ENCODE data around the gene DCTN5. TPM values are rescaled to one million over a fixed set of nuclear protein-coding genes. Genes with fewer than 3 reads are reported as not detected.

DCTN5 gene
- total and polyA plus RNA-seq, 2 of the 13 experiments (the other 11 are each of a cell fraction or from before 2014, with no cell fraction given), result 105 to 207 TPM

DNA sequence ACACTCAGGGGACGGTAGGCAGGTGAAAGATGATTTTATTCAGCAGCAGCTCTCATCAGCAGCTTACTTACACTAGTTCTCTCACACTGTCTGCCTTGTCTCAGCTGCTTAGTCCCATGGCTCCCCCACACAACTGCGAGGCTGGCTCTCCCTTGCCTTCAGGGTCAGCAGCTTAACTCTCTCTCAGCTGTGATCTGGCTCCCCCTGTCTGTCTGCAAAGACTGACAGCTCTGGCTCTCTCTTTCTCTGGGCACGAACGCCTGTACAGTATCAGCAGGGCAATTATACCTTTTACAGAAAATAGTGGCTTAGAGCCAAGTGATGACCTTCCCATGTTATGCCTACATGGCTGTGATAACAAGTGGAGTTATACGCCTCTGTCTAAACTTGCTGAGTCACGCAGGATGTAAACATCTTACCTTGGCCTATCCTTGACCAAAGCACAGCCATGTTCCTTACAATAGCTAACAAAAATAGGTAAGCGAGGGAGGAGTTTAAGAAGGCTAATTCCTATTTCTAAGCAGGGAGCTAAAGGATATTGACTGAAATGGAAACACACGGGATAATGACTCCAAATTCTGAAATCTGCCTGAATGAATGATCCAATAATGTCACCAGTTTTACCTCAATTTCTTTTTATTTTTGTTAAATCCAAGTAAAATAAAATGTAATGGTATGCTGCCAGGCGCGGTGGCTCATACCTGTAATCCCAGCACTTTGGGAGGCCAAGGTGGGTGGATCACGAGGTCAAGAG lies 44.1 kb upstream of the DCTN5 start (continued):
- TF ChIP-seq SP140L (CRISPR knock-in tag; IDR thresholded peaks at IDR 0.05; ENCODE audit: borderline replicate concordance) (no peak), ETV5 (CRISPR knock-in tag; IDR thresholded peaks at IDR 0.05; ENCODE audit: borderline replicate concordance) (no peak), CBX2 (IDR thresholded peaks at IDR 0.05; ENCODE audit: low read depth, low read length) (no peak), CBX2 (CRISPR knock-in tag; IDR thresholded peaks at IDR 0.05; ENCODE audit: low read depth) (no peak), PPARG (CRISPR knock-in tag; conservative IDR thresholded peaks at IDR 0.05) (no peak), STAG1 (CRISPR knock-in tag; IDR thresholded peaks at IDR 0.05) (peak; percentile 66), ZNF138 (CRISPR knock-in tag; IDR thresholded peaks at IDR 0.05; ENCODE audit: low read depth) (0 out of 2 replicates have a peak, but pooled peaks have one; percentile 53), KLF13 (CRISPR knock-in tag; IDR thresholded peaks at IDR 0.05) (0 out of 2 replicates have a peak, but pooled peaks have one; percentile 45), ZMYM2 (CRISPR knock-in tag; IDR thresholded peaks at IDR 0.05) (peak; percentile 87)
- TF ChIP-seq, protein P1, sequence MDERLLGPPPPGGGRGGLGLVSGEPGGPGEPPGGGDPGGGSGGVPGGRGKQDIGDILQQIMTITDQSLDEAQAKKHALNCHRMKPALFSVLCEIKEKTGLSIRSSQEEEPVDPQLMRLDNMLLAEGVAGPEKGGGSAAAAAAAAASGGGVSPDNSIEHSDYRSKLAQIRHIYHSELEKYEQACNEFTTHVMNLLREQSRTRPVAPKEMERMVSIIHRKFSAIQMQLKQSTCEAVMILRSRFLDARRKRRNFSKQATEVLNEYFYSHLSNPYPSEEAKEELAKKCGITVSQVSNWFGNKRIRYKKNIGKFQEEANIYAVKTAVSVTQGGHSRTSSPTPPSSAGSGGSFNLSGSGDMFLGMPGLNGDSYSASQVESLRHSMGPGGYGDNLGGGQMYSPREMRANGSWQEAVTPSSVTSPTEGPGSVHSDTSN (CRISPR knock-in tag; IDR thresholded peaks at IDR 0.05), result peak; percentile 47; the same call in 1 of the 2 replicates
- TF ChIP-seq, protein P2, sequence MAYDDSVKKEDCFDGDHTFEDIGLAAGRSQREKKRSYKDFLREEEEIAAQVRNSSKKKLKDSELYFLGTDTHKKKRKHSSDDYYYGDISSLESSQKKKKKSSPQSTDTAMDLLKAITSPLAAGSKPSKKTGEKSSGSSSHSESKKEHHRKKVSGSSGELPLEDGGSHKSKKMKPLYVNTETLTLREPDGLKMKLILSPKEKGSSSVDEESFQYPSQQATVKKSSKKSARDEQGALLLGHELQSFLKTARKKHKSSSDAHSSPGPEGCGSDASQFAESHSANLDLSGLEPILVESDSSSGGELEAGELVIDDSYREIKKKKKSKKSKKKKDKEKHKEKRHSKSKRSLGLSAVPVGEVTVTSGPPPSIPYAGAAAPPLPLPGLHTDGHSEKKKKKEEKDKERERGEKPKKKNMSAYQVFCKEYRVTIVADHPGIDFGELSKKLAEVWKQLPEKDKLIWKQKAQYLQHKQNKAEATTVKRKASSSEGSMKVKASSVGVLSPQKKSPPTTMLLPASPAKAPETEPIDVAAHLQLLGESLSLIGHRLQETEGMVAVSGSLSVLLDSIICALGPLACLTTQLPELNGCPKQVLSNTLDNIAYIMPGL (CRISPR knock-in tag; IDR thresholded peaks at IDR 0.05; ENCODE audit: borderline replicate concordance in 1 of 2, low read depth in 1 of 2), result peak in 1 of 2 experiments; percentile 81; a peak in 1 of 4 replicates
